ENCODE measurements around the gene SSR4.

The SSR4 gene

GRCh38 chrX:153793291-153793690 lies 1.2 kb upstream of the SSR4 start:
- Histone ChIP-seq H2AFZ (ENCODE audit: low read length) (no peak overlapping the region), H3K4me3 (ENCODE audit: low read depth, low read length, poor library complexity, severe bottlenecking) (peak overlapping the region; percentile 77), H3K9me3 (ENCODE audit: low read length) (no peaks in the 10 kb centered on the region), H3K79me2 (ENCODE audit: insufficient read depth, low read length) (peaks cover 6% of the 10 kb centered on the region; the same call in 1 of the 2 replicates), H3K27ac (ENCODE audit: low read depth, low read length, poor library complexity, severe bottlenecking) (peak overlapping the region; percentile 77), H3F3A (ENCODE audit: insufficient read depth, low read length) (no peaks in the 10 kb centered on the region), H3K4me2 (ENCODE audit: low read length) (peak overlapping the region; percentile 94), H3K27me3 (ENCODE audit: insufficient read depth, low read length) (no peaks in the 10 kb centered on the region), H3K9ac (ENCODE audit: low read length) (peak overlapping the region; percentile 96), H4K20me1 (ENCODE audit: insufficient read depth, low read length) (no peaks in the 10 kb centered on the region), H3K9me2 (ENCODE audit: low read depth, low read length) (no peaks in the 10 kb centered on the region), H3K4me1 (ENCODE audit: insufficient read depth, low read length, severe bottlenecking) (peaks cover 25% of the 10 kb centered on the region), H3K36me3 (ENCODE audit: insufficient read depth, low read length) (peaks cover 39% of the 10 kb centered on the region)
- TF ChIP-seq CTCF (IDR thresholded peaks at IDR 0.05; ENCODE audit: low read length) = no peak

- H3K4me2 ChIP-seq (ENCODE audit: low read length) = peak overlapping the region; percentile 94
- H3K36me3 ChIP-seq (ENCODE audit: insufficient read depth, low read length) = peaks cover 40% of the 10 kb centered on the region
- H3K9me3 ChIP-seq (ENCODE audit: low read length) = no peaks in the 10 kb centered on the region
- no peak overlapping the region for H2AFZ ChIP-seq (ENCODE audit: low read length)
- no peaks in the 10 kb centered on the region for H3K27me3 ChIP-seq (ENCODE audit: insufficient read depth, low read length)
- TF ChIP-seq EZH2 (IDR thresholded peaks at IDR 0.05; ENCODE audit: borderline replicate concordance, low read length) (no peak), CTCF (IDR thresholded peaks at IDR 0.05; ENCODE audit: low read length) (no peak)
- H3K79me2 ChIP-seq (ENCODE audit: insufficient read depth, low read length) = peaks cover 6% of the 10 kb centered on the region; the same call in 1 of the 2 replicates
- H3K4me1 ChIP-seq (ENCODE audit: insufficient read depth, low read length, severe bottlenecking) = peaks cover 25% of the 10 kb centered on the region
- H3K27ac ChIP-seq (ENCODE audit: low read depth, low read length, poor library complexity, severe bottlenecking) = peak overlapping the region; percentile 23
- no peaks in the 10 kb centered on the region for H3F3A ChIP-seq (ENCODE audit: insufficient read depth, low read length)
- H3K9ac ChIP-seq (ENCODE audit: low read length) = peak overlapping the region; percentile 96
- no peaks in the 10 kb centered on the region for H3K9me2 ChIP-seq (ENCODE audit: low read depth, low read length)
- H4K20me1 ChIP-seq (ENCODE audit: insufficient read depth, low read length) = no peaks in the 10 kb centered on the region
- H3K4me3 ChIP-seq (ENCODE audit: low read depth, low read length, poor library complexity, severe bottlenecking) = peak overlapping the region; percentile 77
These were observed 689 bp downstream of the SSR4 start for GRCh38 chrX:153794897-153795816.

GRCh38 chrX:153797415-153798015 lies 3.0 kb downstream of the SSR4 start:
- Histone ChIP-seq H3K4me2 (ENCODE audit: low read length) (no peak overlapping the region), H2AFZ (ENCODE audit: low read length) (no peak overlapping the region), H3F3A (ENCODE audit: insufficient read depth, low read length) (no peaks in the 10 kb centered on the region), H4K20me1 (ENCODE audit: insufficient read depth, low read length) (no peaks in the 10 kb centered on the region), H3K4me3 (ENCODE audit: low read depth, low read length, poor library complexity, severe bottlenecking) (no peak overlapping the region), H3K27ac (ENCODE audit: low read depth, low read length, poor library complexity, severe bottlenecking) (no peak overlapping the region), H3K9me3 (ENCODE audit: low read length) (no peaks in the 10 kb centered on the region), H3K79me2 (ENCODE audit: insufficient read depth, low read length) (peaks cover 6% of the 10 kb centered on the region; the same call in 1 of the 2 replicates), H3K9ac (ENCODE audit: low read length) (no peak overlapping the region), H3K4me1 (ENCODE audit: insufficient read depth, low read length, severe bottlenecking) (peaks cover 22% of the 10 kb centered on the region), H3K27me3 (ENCODE audit: insufficient read depth, low read length) (no peaks in the 10 kb centered on the region), H3K9me2 (ENCODE audit: low read depth, low read length) (no peaks in the 10 kb centered on the region), H3K36me3 (ENCODE audit: insufficient read depth, low read length) (peaks cover 37% of the 10 kb centered on the region)
- TF ChIP-seq EZH2 (IDR thresholded peaks at IDR 0.05; ENCODE audit: borderline replicate concordance, low read length) = no peak
- no peak for TF ChIP-seq CTCF (IDR thresholded peaks at IDR 0.05; ENCODE audit: low read length)
